RWPE2 (cell line): ENCODE results near the gene PLA2G4C.

Source experiments
- ATAC-seq: fragments of 200-7000 bp; cut with Tn5 transposase; 3 replicates; pipeline ENCODE4 v1.9.1; 2021; ENCODE audit warnings: low read depth
- DNase-seq: peaks from one replicate; pipeline ENCODE4 v3.0.0-alpha.2; 2020; ENCODE audit warnings: low spot score
- H3K27ac ChIP-seq: fragments of 450-650 bp; 2 replicates; pipeline ENCODE4 v1.5.1; 2017; ENCODE audit warnings: mild to moderate bottlenecking; ENCODE audit not compliant: poor library complexity, severe bottlenecking
- H3K27me3 ChIP-seq: fragments of 250-450 bp; sonication (Bioruptor Pico); 2 replicates; pipeline ENCODE4 v1.5.1; 2021; ENCODE audit warnings: mild to moderate bottlenecking, moderate library complexity; ENCODE audit not compliant: insufficient read depth, poor library complexity, severe bottlenecking
- H3K36me3 ChIP-seq: fragments of 250-450 bp; sonication (Bioruptor Pico); 2 replicates; pipeline ENCODE4 v1.5.1; 2020; ENCODE audit warnings: low read depth, mild to moderate bottlenecking, moderate library complexity
- H3K4me1 ChIP-seq: fragments of 250-450 bp; sonication (Bioruptor Pico); 2 replicates; pipeline ENCODE4 v1.5.1; 2021; ENCODE audit warnings: mild to moderate bottlenecking, moderate library complexity; ENCODE audit not compliant: insufficient read depth, poor library complexity, severe bottlenecking
- H3K4me3 ChIP-seq: fragments of 250-450 bp; sonication (Bioruptor Pico); 2 replicates; pipeline ENCODE4 v1.5.1; 2021; ENCODE audit warnings: mild to moderate bottlenecking, moderate library complexity; ENCODE audit not compliant: severe bottlenecking
- H3K9me3 ChIP-seq: fragments of 250-450 bp; sonication (Bioruptor Pico); 2 replicates; pipeline ENCODE4 v1.5.1; 2021; ENCODE audit warnings: mild to moderate bottlenecking, moderate library complexity; ENCODE audit not compliant: severe bottlenecking
- TF ChIP-seq, protein P1 (sequence below): fragments of 450-650 bp; IDR thresholded peaks from one replicate; pipeline ENCODE4 v1.5.1; 2017; ENCODE audit warnings: mild to moderate bottlenecking, moderate library complexity; ENCODE audit not compliant: poor library complexity, severe bottlenecking

The PLA2G4C gene

DNA sequence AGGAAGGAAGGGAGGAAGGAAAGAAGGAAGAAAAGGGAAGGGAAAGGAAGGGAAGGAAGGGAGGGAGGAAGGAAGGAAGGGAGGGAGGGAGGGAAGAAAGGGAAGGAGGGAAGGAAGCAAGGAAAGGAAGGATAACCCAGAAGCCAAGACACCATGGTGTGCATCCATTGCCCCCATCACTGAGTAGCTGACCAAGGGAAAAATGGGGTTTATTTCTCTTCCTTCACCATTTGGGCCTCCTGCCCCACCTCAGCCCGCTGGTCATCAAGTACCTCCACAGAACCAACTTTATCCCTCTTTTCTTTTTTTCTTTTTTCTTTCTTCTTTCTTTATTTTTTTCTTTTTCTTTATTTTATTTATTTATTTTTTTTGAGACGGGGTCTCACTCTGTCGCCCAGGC is 87.1 kb downstream of the PLA2G4C start:
- Histone ChIP-seq H3K36me3 (no peaks in the 10 kb centered on the region), H3K27me3 (peaks cover 4% of the 10 kb centered on the region), H3K9me3 (no peaks in the 10 kb centered on the region), H3K4me1 (no peaks in the 10 kb centered on the region), H3K4me3 (no peak overlapping the region), H3K27ac (no peak overlapping the region)
- ATAC-seq (no peak), DNase-seq (no peak)
- TF ChIP-seq, protein P1, sequence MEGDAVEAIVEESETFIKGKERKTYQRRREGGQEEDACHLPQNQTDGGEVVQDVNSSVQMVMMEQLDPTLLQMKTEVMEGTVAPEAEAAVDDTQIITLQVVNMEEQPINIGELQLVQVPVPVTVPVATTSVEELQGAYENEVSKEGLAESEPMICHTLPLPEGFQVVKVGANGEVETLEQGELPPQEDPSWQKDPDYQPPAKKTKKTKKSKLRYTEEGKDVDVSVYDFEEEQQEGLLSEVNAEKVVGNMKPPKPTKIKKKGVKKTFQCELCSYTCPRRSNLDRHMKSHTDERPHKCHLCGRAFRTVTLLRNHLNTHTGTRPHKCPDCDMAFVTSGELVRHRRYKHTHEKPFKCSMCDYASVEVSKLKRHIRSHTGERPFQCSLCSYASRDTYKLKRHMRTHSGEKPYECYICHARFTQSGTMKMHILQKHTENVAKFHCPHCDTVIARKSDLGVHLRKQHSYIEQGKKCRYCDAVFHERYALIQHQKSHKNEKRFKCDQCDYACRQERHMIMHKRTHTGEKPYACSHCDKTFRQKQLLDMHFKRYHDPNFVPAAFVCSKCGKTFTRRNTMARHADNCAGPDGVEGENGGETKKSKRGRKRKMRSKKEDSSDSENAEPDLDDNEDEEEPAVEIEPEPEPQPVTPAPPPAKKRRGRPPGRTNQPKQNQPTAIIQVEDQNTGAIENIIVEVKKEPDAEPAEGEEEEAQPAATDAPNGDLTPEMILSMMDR: no peak

DNA sequence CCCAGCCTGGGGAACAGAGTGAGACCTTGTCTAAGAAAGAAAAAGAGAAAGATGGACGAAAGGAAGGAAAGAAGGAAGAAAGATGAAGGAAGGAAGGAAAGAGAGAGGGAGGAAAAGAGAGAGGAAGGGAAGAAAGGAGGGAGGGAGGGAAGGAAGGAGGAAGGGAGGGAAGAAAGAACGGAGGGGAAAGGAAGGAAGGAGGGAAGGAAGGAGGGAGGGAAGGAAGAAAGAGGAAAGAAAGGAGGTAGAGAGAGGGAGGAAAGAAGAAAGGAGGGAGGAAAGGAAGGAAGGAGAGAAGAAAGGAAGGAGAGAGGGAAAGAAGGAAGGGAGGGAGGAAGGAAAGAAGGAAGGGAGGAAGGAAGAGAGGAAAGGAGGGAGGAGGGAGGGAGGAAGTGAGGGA is 87.6 kb downstream of the PLA2G4C start:
- H3K27me3 ChIP-seq: peaks cover 4% of the 10 kb centered on the region

DNA sequence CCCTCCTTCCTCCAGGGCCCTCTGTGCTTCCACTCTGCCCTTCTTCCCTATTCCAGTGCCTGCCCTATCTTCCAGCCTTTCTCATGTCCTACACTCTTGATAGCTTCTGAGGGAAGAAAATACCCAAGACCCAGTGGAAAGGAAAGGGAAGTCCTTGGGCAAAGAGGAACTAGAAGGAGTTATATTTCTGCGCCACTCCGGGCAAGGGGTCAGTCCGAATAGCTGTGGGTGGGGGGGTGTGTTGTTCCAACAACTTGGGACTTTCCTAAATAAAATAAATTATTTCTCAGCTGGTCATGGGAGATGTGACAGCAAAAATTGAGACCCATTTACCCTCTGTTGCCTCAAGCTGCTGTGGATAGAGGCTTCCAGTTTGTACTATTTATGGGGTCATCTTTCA is 89.9 kb downstream of the PLA2G4C start:
- Histone ChIP-seq H3K27ac (no peak overlapping the region), H3K36me3 (no peaks in the 10 kb centered on the region), H3K9me3 (no peaks in the 10 kb centered on the region), H3K27me3 (peaks cover 4% of the 10 kb centered on the region), H3K4me3 (no peak overlapping the region), H3K4me1 (no peaks in the 10 kb centered on the region)
- DNase-seq (no peak), ATAC-seq (no peak)
- TF ChIP-seq, protein P1: no peak

More for the DNA sequence above, 87.6 kb downstream of the PLA2G4C start:
- H3K4me3 ChIP-seq: no peak overlapping the region
- H3K27ac ChIP-seq: no peak overlapping the region
- no peak for DNase-seq
- TF ChIP-seq, protein P1: no peak
- H3K9me3 ChIP-seq: no peaks in the 10 kb centered on the region
- H3K36me3 ChIP-seq: no peaks in the 10 kb centered on the region
- H3K4me1 ChIP-seq: no peaks in the 10 kb centered on the region
- ATAC-seq: no peak

DNA sequence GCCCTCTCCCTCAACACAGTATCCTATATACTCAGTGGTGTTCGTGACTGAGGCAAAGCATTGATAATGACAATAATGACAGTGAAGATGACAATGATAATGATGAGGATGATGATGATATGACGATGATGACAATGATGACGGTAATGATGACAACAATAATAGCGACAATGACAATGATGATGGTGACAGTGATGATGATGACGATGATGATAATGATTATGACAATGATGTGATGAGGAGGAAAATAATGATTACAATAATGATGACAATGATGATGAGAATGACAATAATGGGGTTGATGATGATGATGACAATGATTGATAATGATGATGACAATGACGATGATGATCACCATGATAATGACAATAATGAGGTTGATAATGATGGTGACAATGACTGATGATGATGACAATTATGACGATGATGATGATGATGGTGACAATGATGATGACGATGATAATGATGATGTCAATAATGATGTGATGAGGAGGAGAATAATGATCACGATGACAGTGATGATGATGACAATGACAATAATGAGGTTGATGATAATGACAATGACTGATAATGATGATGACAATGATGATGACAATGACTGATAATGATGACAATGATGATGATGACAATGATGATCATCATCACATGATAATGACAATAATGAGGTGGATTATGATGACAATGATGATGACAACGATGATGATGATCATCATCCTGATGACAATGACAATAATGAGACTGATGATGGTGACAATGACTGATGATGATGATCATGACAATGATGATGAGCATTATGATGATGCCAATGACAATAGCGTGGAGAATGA is 99.5 kb downstream of the PLA2G4C start:
- ATAC-seq (no peak), DNase-seq (no peak)
- Histone ChIP-seq H3K4me1 (no peaks in the 10 kb centered on the region), H3K27me3 (no peaks in the 10 kb centered on the region), H3K4me3 (no peak overlapping the region), H3K36me3 (no peaks in the 10 kb centered on the region), H3K9me3 (no peaks in the 10 kb centered on the region), H3K27ac (no peak overlapping the region)
- TF ChIP-seq, protein P1: no peak

DNA sequence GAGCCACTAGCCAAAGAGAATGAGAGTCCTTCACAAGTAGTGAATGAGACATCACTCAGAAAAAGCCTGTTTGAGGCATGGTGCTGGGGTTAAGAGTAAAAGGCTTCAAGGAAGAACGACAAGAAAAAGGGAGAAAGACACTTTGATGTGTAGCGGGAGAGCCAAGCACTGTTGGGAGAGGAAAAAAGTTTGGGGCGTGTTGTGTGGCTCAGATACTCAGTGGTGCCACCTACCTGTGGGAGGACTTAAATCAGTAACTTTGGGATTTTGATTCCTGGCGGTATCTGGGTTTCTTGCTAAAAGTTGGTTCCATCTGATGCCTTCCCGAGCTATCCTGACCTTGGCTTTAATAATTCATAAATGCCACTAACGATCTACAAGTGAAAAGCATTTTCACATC is 103.9 kb downstream of the PLA2G4C start:
- no peak overlapping the region for H3K27ac ChIP-seq
- H3K4me1 ChIP-seq: no peaks in the 10 kb centered on the region
- no peaks in the 10 kb centered on the region for H3K9me3 ChIP-seq
- ATAC-seq (no peak), DNase-seq (no peak)
- TF ChIP-seq, protein P1: no peak
- no peaks in the 10 kb centered on the region for H3K27me3 ChIP-seq
- no peak overlapping the region for H3K4me3 ChIP-seq
- no peaks in the 10 kb centered on the region for H3K36me3 ChIP-seq
